NB4 (cell line): Measurements from ENCODE around the gene CDK17.

Experiments used
- DNase-seq: peaks from one replicate; pipeline ENCODE4 v3.0.0; 2010; ENCODE audit warnings: low read depth
- H3K4me3 ChIP-seq: one replicate; pipeline ENCODE4 v1.5.1; 2011; ENCODE audit warnings: mild to moderate bottlenecking, low read depth, low read length, moderate library complexity
- CTCF ChIP-seq: IDR thresholded peaks from one replicate; pipeline ENCODE4 v1.5.1; 2012; ENCODE audit warnings: low read depth, low read length
- MAX ChIP-seq: IDR thresholded peaks from 2 replicates; pipeline ENCODE4 v1.6.1; 2011; ENCODE audit warnings: low read depth, low read length
- MYC ChIP-seq: IDR thresholded peaks from 2 replicates; pipeline ENCODE4 v1.6.1; 2011; ENCODE audit warnings: low read depth, low read length
- POLR2A ChIP-seq: IDR thresholded peaks from 2 replicates; pipeline ENCODE4 v1.6.1; 2011; ENCODE audit warnings: mild to moderate bottlenecking; ENCODE audit not compliant: insufficient read length; ENCODE audit errors: extremely low read depth

Gene CDK17

GRCh38 chr12:96261557-96261956 is 138.7 kb downstream of the CDK17 start:
- no peak overlapping the region for H3K4me3 ChIP-seq
- no peak for DNase-seq
- TF ChIP-seq MYC (no peak), CTCF (no peak), MAX (no peak), POLR2A (no peak)

- DNase-seq = no peak
- no peak overlapping the region for H3K4me3 ChIP-seq
- TF ChIP-seq MAX (no peak), CTCF (no peak), MYC (no peak), POLR2A (no peak)
Observed at GRCh38 chr12:96260644-96261043, 139.6 kb downstream of the CDK17 start.

- H3K4me3 ChIP-seq = no peak overlapping the region
- TF ChIP-seq POLR2A = no peak
- TF ChIP-seq MAX = no peak
- no peak for TF ChIP-seq MYC
- TF ChIP-seq CTCF = no peak
- DNase-seq = no peak
Observed at GRCh38 chr12:96260231-96260630, 140.0 kb downstream of the CDK17 start.

- DNase-seq = peak; percentile 88
- no peak for TF ChIP-seq POLR2A
- no peak overlapping the region for H3K4me3 ChIP-seq
Observed at GRCh38 chr12:96258104-96258961, 141.9 kb downstream of the CDK17 start.

- TF ChIP-seq MYC (no peak), CTCF (no peak), MAX (no peak), POLR2A (no peak)
- H3K4me3 ChIP-seq = no peak overlapping the region
- DNase-seq = no peak
Observed at GRCh38 chr12:96257550-96258103, 142.6 kb downstream of the CDK17 start.

GRCh38 chr12:96256672-96257361 is 143.4 kb downstream of the CDK17 start:
- no peak for DNase-seq
- H3K4me3 ChIP-seq = no peak overlapping the region
- no peak for TF ChIP-seq CTCF
- no peak for TF ChIP-seq POLR2A
- TF ChIP-seq MAX = no peak
- TF ChIP-seq MYC = no peak
